ENCODE measurements around the gene SLC66A3.

The SLC66A3 gene

DNA sequence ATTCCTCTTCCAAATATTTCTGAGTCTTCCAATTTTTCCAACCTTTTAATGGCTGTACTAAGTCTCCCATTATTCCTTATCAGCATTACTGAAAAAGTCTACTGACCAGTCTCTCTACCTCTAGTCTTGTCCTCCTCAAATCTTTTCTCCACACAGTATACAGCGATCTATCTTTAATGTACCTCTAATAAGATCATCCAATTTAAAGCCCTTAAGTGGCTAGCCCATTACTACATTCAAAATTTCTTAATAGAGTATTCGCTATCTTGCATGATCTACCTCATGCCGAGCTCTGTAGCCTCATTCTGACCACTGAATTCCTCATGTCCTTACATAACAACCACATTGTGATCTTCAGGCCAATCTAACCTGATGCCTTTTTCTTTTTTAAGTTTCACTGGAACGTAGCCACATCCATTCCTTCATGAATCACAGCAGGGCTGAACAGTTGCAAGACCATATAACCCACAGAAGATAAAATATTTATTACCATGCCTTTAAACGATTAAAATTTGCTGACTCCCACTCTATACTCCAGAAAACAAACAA is 57.9 kb downstream of the SLC66A3 start:
- Histone ChIP-seq H3K27ac (ENCODE audit: low read length) (no peak overlapping the region), H3K79me2 (ENCODE audit: insufficient read depth, low read length) (no peaks in the 10 kb centered on the region), H3K9me3 (ENCODE audit: insufficient read depth, low read length, severe bottlenecking) (no peaks in the 10 kb centered on the region), H3K4me2 (ENCODE audit: insufficient read depth, low read length) (no peak overlapping the region), H3K9ac (ENCODE audit: low read depth, low read length) (no peak overlapping the region), H2AFZ (ENCODE audit: low read depth, low read length) (no peak overlapping the region), H4K20me1 (ENCODE audit: insufficient read depth, low read length) (no peaks in the 10 kb centered on the region), H3K4me1 (ENCODE audit: insufficient read depth, low read length) (no peaks in the 10 kb centered on the region), H3K4me3 (ENCODE audit: low read depth in 1 of 2, low read length in 2 of 2) (no peak overlapping the region), H3K27me3 (ENCODE audit: insufficient read depth, low read length, poor library complexity) (no peaks in the 10 kb centered on the region), H3K36me3 (ENCODE audit: insufficient read depth, low read length) (peaks cover 63% of the 10 kb centered on the region)
- ATAC-seq (ENCODE audit: insufficient read depth, low read depth) (no peak), DNase-seq (no peak)
- TF ChIP-seq, protein P1, sequence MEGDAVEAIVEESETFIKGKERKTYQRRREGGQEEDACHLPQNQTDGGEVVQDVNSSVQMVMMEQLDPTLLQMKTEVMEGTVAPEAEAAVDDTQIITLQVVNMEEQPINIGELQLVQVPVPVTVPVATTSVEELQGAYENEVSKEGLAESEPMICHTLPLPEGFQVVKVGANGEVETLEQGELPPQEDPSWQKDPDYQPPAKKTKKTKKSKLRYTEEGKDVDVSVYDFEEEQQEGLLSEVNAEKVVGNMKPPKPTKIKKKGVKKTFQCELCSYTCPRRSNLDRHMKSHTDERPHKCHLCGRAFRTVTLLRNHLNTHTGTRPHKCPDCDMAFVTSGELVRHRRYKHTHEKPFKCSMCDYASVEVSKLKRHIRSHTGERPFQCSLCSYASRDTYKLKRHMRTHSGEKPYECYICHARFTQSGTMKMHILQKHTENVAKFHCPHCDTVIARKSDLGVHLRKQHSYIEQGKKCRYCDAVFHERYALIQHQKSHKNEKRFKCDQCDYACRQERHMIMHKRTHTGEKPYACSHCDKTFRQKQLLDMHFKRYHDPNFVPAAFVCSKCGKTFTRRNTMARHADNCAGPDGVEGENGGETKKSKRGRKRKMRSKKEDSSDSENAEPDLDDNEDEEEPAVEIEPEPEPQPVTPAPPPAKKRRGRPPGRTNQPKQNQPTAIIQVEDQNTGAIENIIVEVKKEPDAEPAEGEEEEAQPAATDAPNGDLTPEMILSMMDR (IDR thresholded peaks at IDR 0.05; ENCODE audit: borderline replicate concordance, extremely low read depth, low read length, poor library complexity, severe bottlenecking), result no peak
- no peak for TF ChIP-seq EZH2 (IDR thresholded peaks at IDR 0.05; ENCODE audit: borderline replicate concordance, low read depth, low read length, severe bottlenecking)

DNA sequence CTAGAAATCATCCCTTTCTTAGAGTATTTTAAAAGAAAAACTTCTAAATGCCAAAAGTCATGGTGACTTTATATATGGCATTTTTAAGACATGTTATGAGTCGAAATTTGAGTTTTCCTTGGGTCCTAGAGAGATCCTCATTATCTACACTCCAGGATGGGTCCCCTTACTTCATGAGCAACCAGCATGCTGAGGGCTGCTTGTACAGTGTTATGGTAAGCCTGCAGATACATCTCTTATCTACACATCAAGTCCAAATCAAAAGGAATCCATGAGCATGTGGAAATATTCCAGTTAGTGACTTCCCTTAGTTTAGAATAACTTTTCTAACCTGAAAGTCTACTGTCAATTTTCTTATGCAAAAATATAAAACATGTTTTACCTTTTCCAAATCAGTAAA is 58.7 kb downstream of the SLC66A3 start:
- H4K20me1 ChIP-seq (ENCODE audit: insufficient read depth, low read length), result no peaks in the 10 kb centered on the region
- no peaks in the 10 kb centered on the region for H3K79me2 ChIP-seq (ENCODE audit: insufficient read depth, low read length)
- H3K9me3 ChIP-seq (ENCODE audit: insufficient read depth, low read length, severe bottlenecking), result no peaks in the 10 kb centered on the region
- ATAC-seq (ENCODE audit: insufficient read depth, low read depth) (no peak), DNase-seq (no peak)
- peaks cover 62% of the 10 kb centered on the region for H3K36me3 ChIP-seq (ENCODE audit: insufficient read depth, low read length)
- no peak overlapping the region for H2AFZ ChIP-seq (ENCODE audit: low read depth, low read length)
- no peak overlapping the region for H3K4me2 ChIP-seq (ENCODE audit: insufficient read depth, low read length)
- no peak overlapping the region for H3K9ac ChIP-seq (ENCODE audit: low read depth, low read length)
- no peak overlapping the region for H3K27ac ChIP-seq (ENCODE audit: low read length)
- TF ChIP-seq, protein P1 (IDR thresholded peaks at IDR 0.05; ENCODE audit: borderline replicate concordance, extremely low read depth, low read length, poor library complexity, severe bottlenecking), result no peak
- no peak for TF ChIP-seq EZH2 (IDR thresholded peaks at IDR 0.05; ENCODE audit: borderline replicate concordance, low read depth, low read length, severe bottlenecking)
- H3K27me3 ChIP-seq (ENCODE audit: insufficient read depth, low read length, poor library complexity), result no peaks in the 10 kb centered on the region
- no peak overlapping the region for H3K4me3 ChIP-seq (ENCODE audit: low read depth in 1 of 2, low read length in 2 of 2)
- no peaks in the 10 kb centered on the region for H3K4me1 ChIP-seq (ENCODE audit: insufficient read depth, low read length)

DNA sequence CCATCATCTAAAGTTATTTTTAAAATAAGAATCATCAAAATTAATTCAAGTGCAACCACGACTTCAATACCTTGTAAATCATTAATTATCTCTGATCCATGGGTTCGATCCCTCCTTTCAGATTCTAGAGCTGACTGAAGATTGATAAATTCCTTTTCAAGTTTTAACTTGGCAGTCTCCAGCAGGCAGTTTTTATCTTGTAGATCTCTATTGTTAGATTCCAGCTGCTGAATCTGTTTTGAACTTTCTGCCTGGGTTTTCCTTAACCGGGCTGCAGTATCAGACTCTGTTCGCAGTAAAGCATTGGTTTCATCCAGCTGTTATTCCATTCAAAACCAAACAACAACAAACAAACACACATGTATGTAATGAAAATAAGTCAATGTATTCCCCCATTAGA is 59.5 kb downstream of the SLC66A3 start:
- Histone ChIP-seq H3K4me1 (ENCODE audit: insufficient read depth, low read length) (no peaks in the 10 kb centered on the region), H3K9me3 (ENCODE audit: insufficient read depth, low read length, severe bottlenecking) (no peaks in the 10 kb centered on the region), H3K4me3 (ENCODE audit: low read depth in 1 of 2, low read length in 2 of 2) (no peak overlapping the region), H3K79me2 (ENCODE audit: insufficient read depth, low read length) (no peaks in the 10 kb centered on the region), H4K20me1 (ENCODE audit: insufficient read depth, low read length) (no peaks in the 10 kb centered on the region), H3K36me3 (ENCODE audit: insufficient read depth, low read length) (peaks cover 65% of the 10 kb centered on the region), H3K27me3 (ENCODE audit: insufficient read depth, low read length, poor library complexity) (no peaks in the 10 kb centered on the region), H3K27ac (ENCODE audit: low read length) (no peak overlapping the region), H3K4me2 (ENCODE audit: insufficient read depth, low read length) (no peak overlapping the region), H2AFZ (ENCODE audit: low read depth, low read length) (no peak overlapping the region), H3K9ac (ENCODE audit: low read depth, low read length) (no peak overlapping the region)
- ATAC-seq (ENCODE audit: insufficient read depth, low read depth), result no peak
- no peak for DNase-seq
- TF ChIP-seq, protein P1 (IDR thresholded peaks at IDR 0.05; ENCODE audit: borderline replicate concordance, extremely low read depth, low read length, poor library complexity, severe bottlenecking), result no peak
- no peak for TF ChIP-seq EZH2 (IDR thresholded peaks at IDR 0.05; ENCODE audit: borderline replicate concordance, low read depth, low read length, severe bottlenecking)

DNA sequence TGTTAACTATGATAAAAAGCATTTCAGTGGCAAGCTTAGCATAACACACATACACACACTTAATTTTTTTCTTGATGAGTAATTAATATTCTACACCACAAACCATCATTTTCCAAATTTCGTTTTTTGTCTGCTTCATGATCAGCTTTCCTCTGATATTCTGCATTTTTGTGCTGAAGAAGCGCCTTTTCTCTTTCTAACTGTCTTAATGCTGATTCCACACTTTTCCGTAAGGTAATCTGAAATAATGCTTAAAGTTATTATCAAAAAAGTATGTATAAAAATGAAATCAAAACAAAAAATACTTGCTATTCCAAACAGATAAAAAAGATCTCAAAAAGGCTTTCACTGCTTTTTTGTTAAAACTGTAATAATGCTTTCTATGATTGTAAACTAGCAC is 60.1 kb downstream of the SLC66A3 start:
- Histone ChIP-seq H3K27ac (ENCODE audit: low read length) (no peak overlapping the region), H3K27me3 (ENCODE audit: insufficient read depth, low read length, poor library complexity) (no peaks in the 10 kb centered on the region), H3K9ac (ENCODE audit: low read depth, low read length) (no peak overlapping the region), H4K20me1 (ENCODE audit: insufficient read depth, low read length) (no peaks in the 10 kb centered on the region), H2AFZ (ENCODE audit: low read depth, low read length) (no peak overlapping the region), H3K4me1 (ENCODE audit: insufficient read depth, low read length) (no peaks in the 10 kb centered on the region), H3K36me3 (ENCODE audit: insufficient read depth, low read length) (peaks cover 66% of the 10 kb centered on the region), H3K4me3 (ENCODE audit: low read depth in 1 of 2, low read length in 2 of 2) (no peak overlapping the region), H3K79me2 (ENCODE audit: insufficient read depth, low read length) (no peaks in the 10 kb centered on the region), H3K9me3 (ENCODE audit: insufficient read depth, low read length, severe bottlenecking) (no peaks in the 10 kb centered on the region), H3K4me2 (ENCODE audit: insufficient read depth, low read length) (no peak overlapping the region)
- ATAC-seq (ENCODE audit: insufficient read depth, low read depth) (no peak), DNase-seq (no peak)
- TF ChIP-seq, protein P1 (IDR thresholded peaks at IDR 0.05; ENCODE audit: borderline replicate concordance, extremely low read depth, low read length, poor library complexity, severe bottlenecking), result no peak
- TF ChIP-seq EZH2 (IDR thresholded peaks at IDR 0.05; ENCODE audit: borderline replicate concordance, low read depth, low read length, severe bottlenecking), result no peak
